HG03460 (cell line): Measurements from ENCODE around the gene CLMN.

Experiments
- ATAC-seq: cut with Tn5 transposase; IDR thresholded peaks from one replicate; pipeline ENCODE4 v1.9.1; 2021; ENCODE audit not compliant: unreplicated experiment

Gene CLMN

DNA sequence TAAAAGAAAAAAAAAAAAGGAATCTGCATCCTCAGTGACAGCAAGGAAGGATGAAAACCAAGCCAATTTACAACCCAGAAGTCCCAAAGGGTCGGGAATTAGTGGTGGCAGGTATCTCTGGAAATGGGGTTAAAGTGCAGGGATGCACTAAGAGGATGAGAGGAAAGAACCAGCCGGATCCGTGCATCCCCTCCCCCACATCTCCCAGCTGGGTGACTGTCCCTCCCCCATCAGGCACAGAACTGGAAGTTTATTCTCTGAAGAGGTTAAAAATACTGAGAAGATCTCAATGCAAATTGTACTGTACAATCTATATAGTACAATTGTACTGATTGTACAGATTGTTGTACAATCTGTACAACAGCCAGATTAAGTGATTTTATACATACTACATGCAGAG is 15.4 kb downstream of the CLMN start:
- ATAC-seq = no peak

DNA sequence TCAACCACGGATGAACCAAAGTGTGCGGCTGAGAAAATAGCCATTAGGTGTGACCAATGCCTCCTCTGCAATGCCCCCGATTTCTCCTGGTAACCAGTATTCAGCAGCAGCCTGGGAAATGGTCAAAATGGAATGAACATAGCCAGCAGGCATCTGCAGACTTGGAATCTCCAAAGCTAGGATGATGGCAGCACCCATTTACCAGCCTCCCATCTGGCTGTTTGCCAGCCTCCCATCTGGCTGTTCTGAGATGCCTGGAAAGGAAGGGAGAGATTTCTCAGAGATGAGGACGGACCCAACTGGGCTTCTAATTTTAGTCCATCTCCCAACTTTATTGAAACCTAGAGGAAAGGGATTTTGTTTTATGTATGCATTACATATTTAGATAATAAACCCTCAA is 16.2 kb downstream of the CLMN start:
- no peak for ATAC-seq

DNA sequence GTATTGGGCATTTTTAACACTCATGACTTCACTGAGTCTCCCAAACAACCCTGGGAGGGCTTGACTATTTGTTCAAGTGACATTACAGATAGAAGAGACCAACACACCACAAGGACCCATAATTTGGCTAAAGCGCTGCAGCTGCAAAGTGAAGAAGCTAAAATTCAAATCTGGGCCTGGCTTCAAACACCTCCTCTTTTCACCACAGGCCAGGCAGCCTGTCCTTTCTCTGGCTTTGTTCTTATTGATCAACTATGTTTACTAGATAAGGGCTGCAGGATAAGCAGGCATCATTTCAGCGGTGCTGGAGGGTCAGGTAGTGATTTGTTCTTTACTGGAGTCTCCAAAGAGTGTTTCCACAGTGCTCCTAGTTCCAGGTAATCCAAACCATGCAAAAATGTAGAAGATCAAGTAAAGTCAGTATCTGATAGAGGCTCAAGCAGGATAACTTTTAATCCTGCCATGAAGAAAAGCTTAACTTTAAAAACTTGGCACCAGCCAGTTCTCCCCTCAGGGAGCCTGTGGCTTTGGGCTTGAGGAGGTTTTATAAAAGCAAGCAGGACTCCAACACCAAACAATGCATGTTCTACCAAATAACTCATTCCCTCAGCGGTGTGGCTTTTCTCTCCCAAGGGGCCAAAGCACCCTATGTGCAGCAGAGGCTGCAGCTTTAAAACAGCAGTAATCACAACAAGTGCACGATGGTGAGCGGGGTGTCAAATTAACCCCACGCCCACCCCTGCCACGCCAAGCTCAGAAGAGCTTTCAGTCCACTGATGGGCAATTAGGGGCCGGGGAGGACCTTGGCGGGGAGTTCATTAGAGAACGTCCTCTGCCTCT is 16.8 kb downstream of the CLMN start:
- no peak for ATAC-seq

DNA sequence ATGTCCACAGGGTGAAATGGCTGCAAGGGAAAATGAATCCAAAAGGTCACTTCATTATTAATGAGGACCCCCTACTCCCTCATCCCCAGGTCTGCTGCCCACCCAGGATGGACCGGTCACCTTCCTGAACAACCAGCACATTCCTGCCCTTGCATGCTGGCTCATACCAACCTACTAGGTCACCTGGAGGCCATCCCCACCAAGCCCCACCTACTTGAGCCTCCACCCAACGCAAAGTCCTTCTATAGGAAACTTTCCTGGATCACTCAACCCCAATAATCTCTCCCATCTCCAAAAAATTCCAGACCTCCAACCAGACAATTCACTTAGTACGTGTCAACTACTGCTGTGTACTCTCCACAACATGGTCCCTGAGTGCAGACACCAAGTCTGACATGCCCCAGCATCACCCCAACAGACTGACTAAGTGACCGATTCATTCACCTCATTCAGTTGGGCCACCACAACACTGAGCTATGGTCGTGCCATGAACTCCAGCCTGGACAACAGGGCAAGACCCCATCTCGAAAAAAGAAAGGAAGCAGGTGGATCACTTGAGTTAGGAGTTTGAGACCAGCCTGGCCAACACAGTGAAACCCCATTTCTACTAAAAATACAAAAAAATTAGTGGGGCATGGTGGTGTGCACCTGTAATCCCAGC is 18.1 kb downstream of the CLMN start:
- no peak for ATAC-seq

DNA sequence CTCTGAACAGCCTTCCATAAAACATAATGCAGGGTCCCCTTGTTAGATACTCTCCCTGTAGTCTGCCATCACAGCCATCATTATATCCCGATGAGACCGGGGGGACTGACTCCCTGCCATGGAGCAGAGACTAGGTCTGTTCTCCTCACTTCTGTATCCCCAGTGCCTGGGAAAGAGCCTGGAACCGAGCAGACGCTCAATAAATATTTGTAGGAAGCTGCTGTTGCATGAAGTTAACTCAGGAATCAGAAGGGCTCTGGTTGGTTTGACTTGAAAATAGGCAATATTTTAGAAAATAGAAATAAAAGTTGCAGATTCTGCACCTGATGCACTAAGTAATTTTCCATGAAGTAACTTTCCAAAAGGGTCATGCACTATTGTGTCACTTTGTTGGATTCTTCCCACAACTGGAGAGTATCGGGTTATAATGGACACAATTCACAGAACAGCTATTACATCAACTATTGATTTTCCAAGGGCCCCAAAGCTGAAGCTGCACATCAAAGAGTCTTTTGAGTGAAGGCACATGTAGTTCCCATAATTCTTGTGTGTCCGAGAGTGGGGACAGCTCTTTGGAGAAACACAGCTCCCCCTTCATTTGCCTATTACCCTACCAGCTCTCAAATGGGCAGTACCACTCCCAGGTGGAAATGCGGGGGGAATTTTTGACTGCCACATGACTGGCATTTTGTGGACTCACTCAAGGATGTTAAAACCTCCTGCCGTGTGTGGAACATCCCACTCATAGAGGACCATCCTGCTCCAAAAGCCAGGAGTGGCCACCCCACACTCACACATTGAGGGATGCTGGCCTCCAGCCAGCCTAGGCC is 18.8 kb downstream of the CLMN start:
- ATAC-seq = no peak

- ATAC-seq = no peak
Measured at GRCh38 chr14:95300002-95300696, 19.6 kb downstream of the CLMN start.

DNA sequence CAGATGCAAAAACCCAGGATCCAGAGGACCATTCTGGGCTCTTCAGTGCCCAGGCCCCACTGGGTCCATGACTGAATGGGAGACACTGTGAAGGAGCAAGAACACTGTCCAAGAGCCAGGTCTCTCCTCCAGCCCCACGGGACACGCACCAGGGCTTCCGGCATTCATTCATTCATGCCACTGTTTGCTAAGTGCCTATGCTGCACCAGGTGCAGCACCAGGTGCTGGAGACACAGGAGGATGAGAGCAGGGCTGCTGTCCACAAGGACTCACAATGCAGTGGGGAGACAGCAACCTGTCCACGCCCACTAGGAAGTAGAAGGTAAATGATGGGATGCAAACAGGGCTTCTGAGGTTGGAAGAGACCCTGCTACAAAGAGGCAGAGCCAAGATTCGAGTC is 20.4 kb downstream of the CLMN start:
- ATAC-seq = no peak

DNA sequence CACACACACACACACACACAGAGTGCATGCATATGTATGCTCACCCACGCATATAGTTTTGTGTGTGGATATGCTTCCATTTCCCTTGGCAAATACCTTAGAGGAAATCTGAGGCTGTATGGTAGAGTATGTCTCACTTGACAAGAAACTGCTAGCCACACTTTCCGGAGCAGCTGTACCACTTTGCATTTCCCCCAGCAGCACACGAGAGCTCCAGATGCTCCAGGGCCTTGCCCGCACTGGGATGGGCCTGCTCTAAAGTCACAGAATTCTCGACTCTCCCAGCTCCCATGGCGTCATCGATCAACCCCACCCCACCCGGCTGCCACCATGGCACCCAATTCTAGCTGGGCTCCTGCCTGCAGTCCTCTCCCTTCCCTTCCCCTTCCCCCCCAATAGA is 21.9 kb downstream of the CLMN start:
- ATAC-seq = no peak

DNA sequence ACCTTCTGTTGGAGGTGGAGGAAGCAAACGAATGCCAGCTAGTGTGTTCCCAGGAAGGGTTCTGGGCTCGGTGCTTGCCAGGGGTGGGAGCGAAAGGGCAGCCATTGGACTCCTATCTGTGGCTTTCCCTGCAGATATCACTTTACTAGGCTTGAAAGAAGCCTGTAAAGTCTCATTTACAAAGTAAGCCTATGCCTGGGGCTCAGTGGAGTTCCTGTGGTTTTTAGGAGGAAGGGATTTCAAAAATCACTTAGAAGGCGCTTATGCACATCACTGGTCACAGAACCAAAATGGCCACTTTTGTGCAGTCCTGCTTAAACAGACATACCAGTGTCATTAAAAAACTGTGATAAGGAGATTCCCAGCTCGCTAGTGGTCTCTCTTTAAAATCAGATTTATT is 22.7 kb downstream of the CLMN start:
- no peak for ATAC-seq

DNA sequence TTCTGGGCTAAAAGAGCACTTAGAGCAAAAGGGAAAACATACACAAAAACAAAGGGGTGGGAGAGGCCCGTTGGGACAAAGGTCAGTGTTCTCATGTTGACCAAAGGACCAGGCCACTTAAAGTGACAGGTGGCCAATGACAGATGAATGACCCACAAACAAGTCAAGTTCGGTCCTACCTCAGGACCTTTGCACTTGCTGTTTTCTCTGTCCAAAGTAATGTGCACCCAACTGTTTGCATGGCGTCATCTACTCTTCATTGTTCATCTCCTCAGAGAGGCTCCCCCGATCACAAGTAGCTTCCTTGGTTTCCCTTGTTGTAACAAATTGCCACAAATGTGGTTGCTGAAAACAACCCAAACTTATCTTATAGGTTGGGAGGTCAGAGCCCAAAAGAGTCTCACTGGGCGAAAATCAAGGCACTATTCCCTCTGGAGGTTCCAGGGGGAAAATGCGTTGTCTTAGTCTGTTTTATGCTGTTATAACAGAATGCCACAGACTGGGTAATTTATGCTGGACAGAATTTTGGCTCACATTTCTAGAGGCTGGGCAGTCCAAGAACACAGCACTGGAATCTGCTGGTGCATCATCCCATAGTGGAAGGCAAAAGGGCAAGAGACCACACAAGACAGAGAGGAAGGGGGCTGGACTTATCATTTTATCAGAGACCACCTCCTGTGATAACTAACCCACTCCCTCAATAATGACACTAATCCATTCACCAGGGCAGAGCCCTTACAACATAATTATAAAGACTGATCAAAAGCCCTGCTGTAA is 23.9 kb downstream of the CLMN start:
- no peak for ATAC-seq

- no peak for ATAC-seq
Measured at GRCh38 chr14:95294834-95295599, 24.7 kb downstream of the CLMN start.

GRCh38 chr14:95294320-95294719 is 25.4 kb downstream of the CLMN start:
- no peak for ATAC-seq

DNA sequence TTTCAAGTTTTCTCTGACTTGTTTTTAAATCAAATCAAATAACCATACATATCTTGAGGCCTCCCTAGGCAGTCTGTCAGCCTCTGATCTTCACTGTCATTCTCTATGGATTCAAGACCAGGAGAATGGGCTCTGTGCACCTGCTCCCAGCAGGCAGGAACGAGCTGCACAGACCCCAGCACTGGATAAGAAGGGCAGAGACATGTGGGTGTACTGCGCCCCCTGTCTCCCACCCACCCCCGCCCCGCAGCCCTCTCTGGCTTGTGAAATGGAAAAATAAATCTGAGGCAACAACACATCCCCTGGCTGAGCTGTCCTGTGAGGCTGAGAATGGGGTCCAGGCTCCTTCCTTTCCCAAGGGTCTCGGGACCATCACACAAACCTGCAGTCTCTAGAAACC is 26.3 kb downstream of the CLMN start:
- ATAC-seq = no peak

DNA sequence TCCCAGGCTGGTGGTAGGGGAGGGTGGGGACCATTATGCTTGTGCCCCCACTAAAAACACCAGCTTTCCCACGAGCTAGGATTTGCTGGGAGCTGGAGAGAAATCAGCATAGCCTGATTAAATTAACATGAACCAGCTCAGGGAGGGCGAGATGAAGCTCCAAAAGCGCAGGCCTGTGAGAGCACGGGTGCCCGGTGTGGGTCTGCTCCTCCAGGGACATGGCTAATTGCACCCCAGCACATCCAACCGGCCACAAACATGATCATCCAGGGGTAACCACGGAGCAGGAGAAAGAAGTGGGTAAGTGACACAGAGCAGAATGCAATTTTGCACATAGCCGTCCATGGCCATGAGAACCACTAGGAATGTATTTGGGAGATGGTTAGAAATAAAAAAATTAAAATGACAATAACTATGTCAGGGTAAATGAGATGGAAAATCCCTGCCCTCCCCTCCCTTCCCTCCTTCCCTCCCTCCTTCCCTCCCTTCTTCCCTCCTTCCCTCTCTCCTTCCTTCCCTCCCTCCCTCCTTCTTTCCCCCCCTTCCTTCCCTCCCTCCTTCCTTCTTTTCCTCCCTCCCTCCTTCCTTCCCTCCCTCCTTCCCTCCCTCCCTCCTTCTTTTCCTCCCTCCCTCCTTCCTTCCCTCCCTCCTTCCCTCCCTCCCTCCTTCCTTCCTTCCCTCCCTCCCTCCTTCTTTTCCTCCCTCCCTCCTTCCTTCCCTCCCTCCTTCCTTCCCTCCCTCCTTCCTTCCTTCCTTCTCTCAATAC is 26.9 kb downstream of the CLMN start:
- no peak for ATAC-seq

- ATAC-seq = no peak
Measured at GRCh38 chr14:95291859-95292542, 27.7 kb downstream of the CLMN start.

- ATAC-seq = no peak
Measured at GRCh38 chr14:95290871-95291431, 28.8 kb downstream of the CLMN start.

DNA sequence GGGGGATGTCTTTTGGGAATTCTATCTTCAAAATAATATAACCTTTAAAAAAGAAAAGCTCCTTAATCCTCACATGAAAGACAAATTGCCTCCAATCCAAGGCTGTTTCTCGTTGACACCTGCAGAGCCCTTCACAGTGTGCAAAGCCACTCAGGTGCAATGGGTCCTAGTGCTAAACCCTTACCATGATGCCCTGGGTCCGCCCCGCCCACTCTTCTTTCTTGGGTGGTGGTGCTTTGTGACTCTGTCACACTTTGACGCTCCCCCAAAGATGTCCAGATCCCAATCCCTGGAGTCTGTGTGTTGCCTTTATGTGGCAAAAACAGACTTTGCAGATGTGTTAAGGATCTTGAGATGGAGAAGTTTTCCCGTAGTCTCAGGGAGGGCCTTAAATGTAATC is 29.7 kb downstream of the CLMN start:
- ATAC-seq = no peak
